Activated gamma-delta T cell treated with anti-CD3 and anti-CD28 coated beads, Interleukin-2, amount 50 U/mL, for 16 hours (primary cell): Measurements from ENCODE around the gene TAF10.

Source experiments
- DNase-seq: peaks from one replicate; pipeline ENCODE4 v3.0.0-alpha.2; 2020; ENCODE audit warnings: low read depth

TAF10 gene

DNA sequence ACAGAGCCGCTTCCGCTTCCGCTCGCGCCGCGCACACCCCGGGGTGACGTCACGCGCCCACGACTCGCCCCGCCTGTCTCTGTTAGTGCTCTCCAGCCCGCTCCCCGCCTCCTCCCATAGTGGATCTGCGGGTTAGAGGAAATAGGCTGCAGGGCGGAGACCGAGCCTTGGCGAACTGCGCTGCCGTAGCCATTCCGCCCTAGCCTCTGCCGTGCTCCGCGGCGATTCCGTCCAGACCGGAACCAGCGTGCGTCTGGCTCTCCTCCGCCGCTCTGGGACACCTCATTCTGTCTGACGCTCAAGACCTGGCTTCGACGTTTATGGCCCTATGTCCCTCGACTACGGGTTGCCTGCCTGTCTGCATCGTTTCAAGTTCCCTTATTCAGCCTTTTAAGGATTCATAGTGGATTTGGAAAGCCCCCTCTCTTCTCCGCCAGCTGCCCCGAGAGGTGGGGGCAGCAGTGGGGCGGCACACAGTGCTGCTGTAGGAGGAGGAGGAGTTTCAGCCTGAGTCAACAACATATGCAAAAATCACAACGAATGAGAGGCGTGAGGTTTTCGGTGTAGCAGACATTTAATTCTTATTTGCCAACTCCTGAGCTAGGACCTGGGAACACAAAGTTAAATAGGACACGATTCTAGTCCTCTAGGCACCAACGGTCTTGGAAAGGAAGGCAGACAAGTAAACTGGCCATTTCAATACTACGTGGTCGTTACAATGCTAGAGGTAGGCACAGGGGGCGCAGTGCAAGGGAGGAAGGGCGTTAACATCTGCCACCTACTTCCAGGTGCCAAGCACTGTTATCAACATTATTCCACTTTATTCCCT lies at the start of gene TAF10:
Gene TAF10 (minus strand): TSS at position 4 of the 829 bp plus-strand sequence. CDS start 27 bp downstream, outside the sequence.
- peak; percentile 91 for DNase-seq

GRCh38 chr11:6660712-6661111 lies 48.7 kb upstream of the TAF10 start:
- DNase-seq = no peak

DNA sequence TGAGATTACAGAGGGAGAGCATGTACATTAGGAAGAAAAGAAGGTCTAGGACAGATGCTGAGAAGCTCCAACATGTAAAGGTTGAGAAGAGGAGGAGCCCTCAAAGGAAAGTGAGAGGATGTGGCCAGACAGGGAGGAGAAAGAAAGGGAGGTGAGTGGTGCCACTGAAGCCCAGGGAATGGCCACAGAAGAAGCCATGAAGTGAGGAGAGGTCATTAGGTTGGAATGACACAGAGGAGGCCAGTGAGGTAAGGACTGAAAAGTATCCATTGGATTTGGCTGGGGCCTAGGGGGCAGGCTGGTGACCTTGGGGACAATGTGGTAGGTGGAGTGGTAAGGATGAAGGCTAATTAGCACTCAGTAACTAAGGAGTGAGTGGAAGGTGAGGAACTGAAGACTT lies 46.6 kb upstream of the TAF10 start:
- no peak for DNase-seq

GRCh38 chr11:6657346-6657745 lies 45.3 kb upstream of the TAF10 start:
- no peak for DNase-seq

DNA sequence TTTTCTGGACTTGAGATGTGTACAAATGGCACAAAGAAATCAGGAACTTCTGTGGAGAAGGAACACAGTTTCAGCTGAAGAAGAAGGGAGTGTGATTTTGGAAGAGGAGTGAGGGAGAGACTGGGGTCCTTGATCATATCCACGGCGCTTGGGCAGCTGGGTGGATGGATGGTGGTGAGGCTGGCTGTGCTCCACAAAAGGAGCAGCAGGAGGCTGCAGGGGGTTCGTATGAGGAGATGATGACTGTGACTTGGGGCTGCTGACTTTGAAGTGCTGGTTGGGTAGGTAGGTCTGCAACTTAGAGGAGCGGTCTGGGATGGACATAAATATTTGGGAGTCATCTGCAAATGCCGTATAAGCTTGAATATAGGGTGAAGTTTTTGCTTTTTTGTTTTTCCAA lies 44.9 kb upstream of the TAF10 start:
- no peak for DNase-seq

DNA sequence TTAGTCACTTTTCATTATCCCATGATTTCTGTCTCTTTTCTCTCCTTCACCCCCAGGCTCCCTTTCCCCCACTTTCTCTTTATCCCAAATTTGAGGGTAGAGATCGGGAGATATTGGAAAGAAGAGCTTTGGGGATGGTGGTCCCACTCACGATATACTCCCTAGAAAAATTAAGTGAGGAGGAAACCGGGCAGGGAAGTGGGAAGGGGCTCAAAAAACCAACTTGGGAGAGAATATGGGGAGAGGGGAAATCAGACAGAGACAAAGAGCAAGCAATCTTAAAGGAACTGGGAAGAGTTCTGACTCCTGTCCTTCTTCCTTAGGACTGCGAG lies 44.5 kb upstream of the TAF10 start:
- no peak for DNase-seq

- no peak for DNase-seq
These were observed 44.0 kb upstream of the TAF10 start, which contains the start of gene DCHS1 for GRCh38 chr11:6655790-6656583. Gene DCHS1, minus strand, starts transcription at chr11:6655809. Its CDS starts 14,196 bp downstream, at chr11:6641613.

- no peak for DNase-seq
These were observed 43.2 kb upstream of the TAF10 start for GRCh38 chr11:6655020-6655789.

- no peak for DNase-seq
These were observed 42.4 kb upstream of the TAF10 start for GRCh38 chr11:6654281-6655019.

DNA sequence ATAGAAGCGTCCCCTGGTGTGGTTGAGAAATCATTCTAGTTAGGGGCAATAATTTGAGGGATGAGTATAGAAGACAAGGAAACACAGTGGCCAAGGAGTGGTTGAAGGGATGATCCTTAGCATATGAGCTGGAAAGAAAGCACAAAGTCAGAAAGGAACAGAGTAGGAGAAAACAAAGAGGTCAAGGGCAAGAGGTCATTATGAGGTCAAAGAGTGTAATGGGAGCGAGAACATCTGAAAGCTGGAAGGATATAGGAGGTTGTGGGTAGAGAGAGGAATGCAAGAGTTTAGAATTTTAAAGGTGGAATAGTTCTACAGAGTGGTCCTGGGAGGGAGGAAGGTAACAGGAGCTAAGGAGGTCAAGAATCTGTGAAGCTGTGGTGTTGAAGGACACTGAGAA lies 41.6 kb upstream of the TAF10 start:
- DNase-seq = no peak

DNA sequence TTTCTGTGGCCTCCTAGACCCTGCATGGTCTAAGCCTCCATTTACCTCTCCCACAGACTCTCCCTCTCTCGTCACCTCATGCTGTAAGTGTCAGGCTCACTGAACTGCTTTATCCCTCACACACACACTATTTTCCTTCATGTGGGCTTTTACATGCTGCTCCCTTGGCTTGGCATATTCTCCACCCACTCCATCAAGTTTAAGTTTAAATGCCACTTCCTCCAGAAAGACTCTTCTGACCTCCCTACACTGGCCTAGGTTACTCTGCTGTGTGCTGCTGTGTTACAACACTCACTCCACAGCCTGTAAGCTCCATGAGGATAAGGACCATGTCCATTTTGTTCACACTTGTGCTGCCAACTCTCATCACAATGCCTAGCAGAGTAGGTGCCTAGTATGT lies 41.1 kb upstream of the TAF10 start:
- no peak for DNase-seq

DNA sequence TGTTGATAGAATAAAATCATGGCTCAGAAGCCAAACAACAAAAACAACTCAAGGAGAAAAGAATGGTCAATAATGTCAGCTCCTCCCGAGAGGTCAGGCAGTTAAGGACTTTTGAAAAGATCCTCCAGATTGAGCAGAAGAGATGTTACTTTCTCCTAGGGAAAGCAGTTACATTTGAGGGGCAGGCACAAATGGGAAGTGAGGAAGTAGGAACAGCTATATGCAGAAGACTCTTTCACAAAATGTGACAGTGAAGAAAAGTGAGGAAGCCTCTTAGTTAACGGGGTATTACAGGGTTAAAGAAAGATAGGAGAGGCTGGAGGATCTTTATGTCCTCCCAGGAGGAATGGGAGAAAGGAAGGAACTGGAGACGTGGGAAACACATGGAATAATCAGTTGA lies 40.2 kb upstream of the TAF10 start:
- DNase-seq = no peak

- no peak for DNase-seq
These were observed 39.0 kb upstream of the TAF10 start for GRCh38 chr11:6650980-6651379.

DNA sequence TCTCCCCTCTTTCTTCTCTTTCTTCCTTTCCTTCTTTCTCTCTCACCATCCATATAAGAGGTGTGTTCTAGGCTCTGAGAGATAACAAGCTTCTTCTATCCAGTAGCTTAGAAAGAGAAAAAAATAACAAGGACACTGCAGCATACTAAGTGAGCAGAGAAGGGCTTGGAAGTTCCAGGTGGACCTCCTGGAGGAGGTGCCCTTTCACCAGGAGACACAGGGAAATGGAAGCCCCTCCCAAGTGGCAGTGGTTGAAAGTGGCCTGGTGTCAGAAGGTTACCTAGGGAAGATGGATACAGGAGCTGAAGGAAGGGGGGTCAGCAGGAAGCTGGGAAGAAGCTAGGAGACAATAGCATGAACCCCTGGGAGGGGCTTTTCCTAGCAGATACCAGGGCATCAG lies 38.1 kb upstream of the TAF10 start:
- no peak for DNase-seq

- DNase-seq = no peak
These were observed 36.5 kb upstream of the TAF10 start for GRCh38 chr11:6648501-6648900.

DNA sequence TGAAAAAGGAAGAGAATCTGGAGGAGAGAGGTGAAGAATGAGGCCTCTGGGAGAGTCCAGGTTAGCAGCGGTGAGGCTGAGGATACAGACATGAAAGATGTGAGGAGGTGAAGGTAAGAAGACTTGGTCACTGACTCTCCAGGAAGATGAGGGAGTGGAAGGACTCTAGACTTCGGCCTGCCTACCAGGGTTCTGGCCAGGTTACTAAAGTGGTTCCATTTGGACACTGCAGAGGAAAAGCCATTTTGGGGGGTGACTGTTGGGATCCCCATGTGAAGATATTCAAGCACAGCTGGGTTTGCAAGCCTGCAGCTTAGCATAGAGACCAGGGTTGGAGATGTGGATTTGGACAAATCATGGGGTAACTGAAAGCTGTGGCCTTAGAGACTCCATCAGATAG lies 35.8 kb upstream of the TAF10 start:
- no peak for DNase-seq

- DNase-seq = no peak
These were observed 35.1 kb upstream of the TAF10 start for GRCh38 chr11:6646918-6647679.

GRCh38 chr11:6646576-6646917 lies 34.5 kb upstream of the TAF10 start:
- no peak for DNase-seq

GRCh38 chr11:6646071-6646470 lies 34.1 kb upstream of the TAF10 start:
- no peak for DNase-seq

GRCh38 chr11:6642957-6643356 lies 30.9 kb upstream of the TAF10 start:
- no peak for DNase-seq

- DNase-seq = no peak
These were observed 29.1 kb upstream of the TAF10 start for GRCh38 chr11:6640985-6641701.
